Neutrophil (primary cell): ENCODE data around the gene KBTBD13.

ENCODE experiments used
- H3K27ac ChIP-seq: fragments of 200-600 bp; sonication (generic); 2 replicates; pipeline ENCODE4 v1.5.1; 2016; ENCODE audit warnings: mild to moderate bottlenecking, moderate library complexity
- H3K27me3 ChIP-seq: fragments of 200-600 bp; sonication (generic); 2 replicates; pipeline ENCODE4 v1.6.0; 2016; ENCODE audit warnings: mild to moderate bottlenecking
- H3K36me3 ChIP-seq: fragments of 200-600 bp; sonication (generic); 2 replicates; pipeline ENCODE4 v1.5.1; 2017
- H3K4me1 ChIP-seq, 2 experiments: fragments of 200-600 bp in 1 of 2; sonication (generic) in 1 of 2; 1 replicate in 1 of 2; 2 replicates in 1 of 2; pipeline versions ENCODE4 v1.5.1 to v1.6.1; 2013 to 2016; ENCODE audit warnings: low read depth in 1 of 2, low read length in 1 of 2, mild to moderate bottlenecking in 1 of 2, moderate library complexity in 1 of 2; ENCODE audit not compliant: control insufficient read depth in 1 of 2, insufficient read depth in 1 of 2
- H3K4me3 ChIP-seq, 2 experiments: fragments of 200-600 bp in 1 of 2; sonication (generic) in 1 of 2; 1 replicate in 1 of 2; 2 replicates in 1 of 2; pipeline ENCODE4 v1.5.1; 2013 to 2016; ENCODE audit warnings: low read depth in 1 of 2, low read length in 1 of 2, mild to moderate bottlenecking in 1 of 2, moderate library complexity in 1 of 2
- H3K9me3 ChIP-seq: fragments of 200-600 bp; sonication (generic); 2 replicates; pipeline ENCODE4 v1.5.1; 2016
- CTCF ChIP-seq: fragments of 200-600 bp; sonication (generic); IDR thresholded peaks from 2 replicates; pipeline ENCODE4 v1.5.1; 2016; ENCODE audit warnings: antibody characterized with exemption

KBTBD13 gene

GRCh38 chr15:65067645-65068402 lies 8.7 kb upstream of the KBTBD13 start, which contains the start of gene RASL12:
Gene RASL12 (minus strand): TSS chr15:65067991. CDS start chr15:65067835, 156 bp downstream.
- H3K27ac ChIP-seq: no peak within 1 kb of the TSS
- no peaks in the 10 kb centered on the region for H3K9me3 ChIP-seq
- H3K36me3 ChIP-seq: no peaks in the 10 kb centered on the region
- TF ChIP-seq CTCF: no peak
- H3K4me3 ChIP-seq: no peak within 1 kb of the TSS
- peaks cover 85% of the 10 kb centered on the region for H3K27me3 ChIP-seq
- H3K4me1 ChIP-seq: no peaks in the 10 kb centered on the region

- H3K9me3 ChIP-seq: no peaks in the 10 kb centered on the region
- no peak overlapping the region for H3K27ac ChIP-seq
- H3K36me3 ChIP-seq: no peaks in the 10 kb centered on the region
- no peaks in the 10 kb centered on the region for H3K4me1 ChIP-seq
- H3K4me3 ChIP-seq: no peak overlapping the region
- H3K27me3 ChIP-seq: peaks cover 85% of the 10 kb centered on the region
- no peak for TF ChIP-seq CTCF
These were observed 8.2 kb upstream of the KBTBD13 start for GRCh38 chr15:65068403-65068788.

GRCh38 chr15:65069179-65069578 lies 7.4 kb upstream of the KBTBD13 start:
- H3K4me1 ChIP-seq: no peaks in the 10 kb centered on the region
- H3K27me3 ChIP-seq: peaks cover 85% of the 10 kb centered on the region
- TF ChIP-seq CTCF: no peak
- H3K9me3 ChIP-seq: no peaks in the 10 kb centered on the region
- H3K4me3 ChIP-seq: no peak overlapping the region
- no peaks in the 10 kb centered on the region for H3K36me3 ChIP-seq
- no peak overlapping the region for H3K27ac ChIP-seq

GRCh38 chr15:65069779-65070546 lies 6.6 kb upstream of the KBTBD13 start:
- H3K27ac ChIP-seq: no peak overlapping the region
- H3K27me3 ChIP-seq: peaks cover 77% of the 10 kb centered on the region
- no peak overlapping the region for H3K4me3 ChIP-seq
- H3K9me3 ChIP-seq: no peaks in the 10 kb centered on the region
- TF ChIP-seq CTCF: no peak
- H3K36me3 ChIP-seq: no peaks in the 10 kb centered on the region
- H3K4me1 ChIP-seq: no peaks in the 10 kb centered on the region

GRCh38 chr15:65071381-65071811 lies 5.2 kb upstream of the KBTBD13 start:
- peaks cover 76% of the 10 kb centered on the region for H3K27me3 ChIP-seq
- TF ChIP-seq CTCF: no peak
- no peak overlapping the region for H3K4me3 ChIP-seq
- no peak overlapping the region for H3K27ac ChIP-seq
- no peaks in the 10 kb centered on the region for H3K9me3 ChIP-seq
- H3K4me1 ChIP-seq: no peaks in the 10 kb centered on the region
- no peaks in the 10 kb centered on the region for H3K36me3 ChIP-seq
